Hematopoietic multipotent progenitor cell (in vitro differentiated cells): ENCODE measurements around the gene ZMYND10. TPM values are rescaled to one million over a fixed set of nuclear protein-coding genes. Genes with fewer than 3 reads are reported as not detected.

Experiments used
- DNase-seq, 3 donors: peaks; one replicate each; pipeline ENCODE4 v3.0.0-alpha.2; 2011 to 2015; ENCODE audit warnings: low read depth in 2 of 3, low spot score in 2 of 3
- total RNA-seq: library from RNA; depleted of rRNA; stranded (reverse); fragments of >200 nt; gene quantifications from one replicate; pipeline ENCODE4 v1.2.3, GENCODE V29; 2012

Gene ZMYND10
- total RNA-seq, 1 donor = 3.8 TPM

DNA sequence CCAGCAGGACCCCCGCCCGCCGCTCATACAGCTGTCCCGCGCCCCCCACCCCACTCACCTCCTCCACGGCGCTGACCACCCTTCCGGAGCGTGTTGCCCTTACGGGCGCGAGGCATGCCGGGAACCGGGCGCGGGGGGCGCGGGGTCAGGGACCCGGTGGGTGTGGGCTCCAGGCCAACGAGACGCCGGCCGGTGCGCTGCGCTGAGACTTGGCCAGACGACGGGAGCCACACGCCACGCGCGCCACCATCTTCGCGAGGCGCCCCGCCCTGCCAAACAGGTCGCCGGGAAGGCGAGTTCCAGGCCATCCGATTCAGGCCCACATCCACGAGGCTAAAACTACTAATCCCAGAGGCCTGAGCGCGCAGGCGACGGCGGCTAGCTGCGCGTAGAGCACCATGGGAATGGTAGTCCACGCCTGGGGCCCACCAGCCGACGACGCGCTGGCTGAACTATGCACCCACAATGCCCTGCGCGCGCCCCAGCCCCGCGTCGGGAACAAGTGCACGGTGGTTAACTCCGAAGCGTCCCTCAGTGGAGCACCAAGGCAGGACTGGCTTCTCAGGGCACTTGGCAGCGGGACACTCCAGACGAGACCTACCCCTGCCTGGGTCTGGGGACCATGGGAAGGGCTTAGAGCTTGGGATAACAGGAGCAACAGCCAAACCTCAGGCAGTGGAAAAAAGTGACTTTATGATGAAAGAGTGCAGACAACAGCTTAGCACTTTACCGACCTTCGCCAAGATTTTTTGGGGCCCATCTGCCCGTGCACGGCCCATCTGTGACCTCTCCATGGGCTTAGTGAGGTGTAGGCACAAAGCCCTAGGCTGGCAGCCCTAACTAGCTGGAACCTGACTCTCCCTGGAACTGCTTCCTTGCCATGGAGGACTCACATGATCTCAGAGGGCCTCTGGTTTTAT lies 53.1 kb downstream of the ZMYND10 start, which contains the start of gene IFRD2:
Gene IFRD2, minus strand, starts transcription at position 271 of the 920 bp plus-strand sequence. Its CDS starts 155 bp downstream, at position 116.
- DNase-seq = peak; percentile 84 to 97 (median 96)

Other genes starting within 250 kb of the ZMYND10 start
- 1.1 TPM for gene SEMA3F, start 190.4 kb downstream of the ZMYND10 start, total RNA-seq
- not detected for gene GNAT1, start 154.1 kb downstream of the ZMYND10 start, total RNA-seq
- gene SLC38A3, start 140.5 kb downstream of the ZMYND10 start, total RNA-seq = under 0.01 TPM
- gene GNAI2, start 109.5 kb downstream of the ZMYND10 start, total RNA-seq = 596 TPM
- 0.54 TPM for gene SEMA3B, start 76.6 kb downstream of the ZMYND10 start, total RNA-seq
- not detected for gene LSMEM2, start 66.6 kb downstream of the ZMYND10 start, total RNA-seq
- gene IFRD2, start 53.3 kb downstream of the ZMYND10 start, total RNA-seq = 77.8 TPM
- gene HYAL3, start 46.3 kb downstream of the ZMYND10 start, total RNA-seq = 44.7 TPM
- gene NAA80, start 46.3 kb downstream of the ZMYND10 start, total RNA-seq = 88.6 TPM
- 0.27 TPM for gene HYAL1, start 42.2 kb downstream of the ZMYND10 start, total RNA-seq
- 39.9 TPM for gene HYAL2, start 23.0 kb downstream of the ZMYND10 start, total RNA-seq
- gene TUSC2, start 17.5 kb downstream of the ZMYND10 start, total RNA-seq = 28.8 TPM
- 217 TPM for gene RASSF1, start 4.9 kb downstream of the ZMYND10 start, total RNA-seq
- gene NPRL2, start 5.0 kb upstream of the ZMYND10 start, total RNA-seq = 39.9 TPM
- 57.6 TPM for gene CYB561D2, start 5.1 kb upstream of the ZMYND10 start, total RNA-seq
- gene TMEM115, start 13.8 kb upstream of the ZMYND10 start, total RNA-seq = 49.3 TPM
- 1.1 TPM for gene CACNA2D2, start 157.9 kb upstream of the ZMYND10 start, total RNA-seq
- 6.2 TPM for gene C3orf18, start 222.0 kb upstream of the ZMYND10 start, total RNA-seq
- 10.0 TPM for gene HEMK1, start 223.8 kb upstream of the ZMYND10 start, total RNA-seq